Measurements from ENCODE around the gene LCN9. TPM values are rescaled to one million over a fixed set of nuclear protein-coding genes. Genes with fewer than 3 reads are reported as not detected.

LCN9 gene
- total and polyA plus RNA-seq, 2 of the 4 experiments (the other 2 are of a cell fraction), result not detected

DNA sequence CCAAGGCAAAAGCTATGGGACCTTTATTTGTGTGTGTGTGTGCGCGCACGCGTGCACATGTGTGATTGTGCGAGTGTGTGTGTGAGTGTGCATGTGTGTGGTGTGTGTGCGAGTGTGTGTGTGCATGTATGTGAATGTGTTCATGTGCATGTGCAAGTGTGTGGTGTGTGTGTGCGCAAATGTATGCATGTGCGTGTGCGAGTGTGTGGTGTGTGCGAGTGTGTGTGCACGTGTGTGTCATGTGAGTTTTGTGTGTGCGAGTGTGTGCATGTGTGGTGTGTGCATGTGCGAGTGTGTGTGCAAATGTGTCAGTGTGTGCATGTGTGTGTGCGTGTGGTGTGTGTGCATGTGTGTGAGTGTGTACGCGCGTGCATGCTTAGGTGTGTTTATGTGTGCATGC is 12.7 kb upstream of the LCN9 start:
- no peaks in the 10 kb centered on the region for H3K4me1 ChIP-seq (ENCODE audit: control insufficient read depth, insufficient read depth, low read length)
- dilution Hi-C loops (cut with HindIII; ENCODE audit: low sequenced_read_pairs, unreplicated experiment) (no loop called here), intact Hi-C loops (cut with micrococcal nuclease) (no loop called here), in situ Hi-C loops (cut with MboI; ENCODE audit: low sequenced_read_pairs) (no loop called here)
- no peak overlapping the region for H2BK5ac ChIP-seq (ENCODE audit: low read depth, low read length, poor library complexity, severe bottlenecking)
- no peak overlapping the region for H3K27ac ChIP-seq (ENCODE audit: insufficient read depth, low read length)
- H2BK20ac ChIP-seq (ENCODE audit: low read depth, low read length), result no peak overlapping the region
- POLR2A ChIA-PET (ENCODE audit: unreplicated experiment), result no interaction called here
- DNase-seq (no peak), ATAC-seq (ENCODE audit: low read depth) (no peak)
- no peak overlapping the region for H3K4me3 ChIP-seq (ENCODE audit: insufficient read depth, low read depth, low read length)
- peak overlapping the region; percentile 23 for H2AFZ ChIP-seq (replicated peaks; ENCODE audit: low read length, poor library complexity)
- CTCF ChIA-PET, result no interaction called here
- no peaks in the 10 kb centered on the region for H4K20me1 ChIP-seq (ENCODE audit: insufficient read depth, low read length)
- BruUV-seq (replicated peaks), result no TSS peak
- H3K36me3 ChIP-seq (ENCODE audit: control insufficient read depth, insufficient read depth, low read length), result no peaks in the 10 kb centered on the region
- peaks cover 19% of the 10 kb centered on the region for H3K9me3 ChIP-seq (ENCODE audit: control insufficient read depth, insufficient read depth, low read length)
- TF ChIP-seq MAFK (IDR thresholded peaks at IDR 0.05; ENCODE audit: low read depth, low read length) (no peak), NFE2L2 (IDR thresholded peaks at IDR 0.05; ENCODE audit: low read depth, low read length) (no peak), POLR2A (IDR thresholded peaks at IDR 0.05; ENCODE audit: low read depth, low read length) (no peak), SMC3 (IDR thresholded peaks at IDR 0.05; ENCODE audit: low read depth, low read length) (no peak), RCOR1 (IDR thresholded peaks at IDR 0.05; ENCODE audit: insufficient replicate concordance, low read length) (no peak), RAD21 (IDR thresholded peaks at IDR 0.05; ENCODE audit: low read length) (no peak), CEBPB (IDR thresholded peaks at IDR 0.05; ENCODE audit: low read depth, low read length) (no peak), RFX5 (IDR thresholded peaks at IDR 0.05; ENCODE audit: low read depth, low read length) (no peak), CTCF (conservative IDR thresholded peaks at IDR 0.05; ENCODE audit: low read depth, low read length) (no peak), CHD1 (IDR thresholded peaks at IDR 0.05; ENCODE audit: low read depth, low read length) (no peak), BHLHE40 (IDR thresholded peaks at IDR 0.05; ENCODE audit: low read depth, low read length) (no peak)
- TF ChIP-seq, protein P1, sequence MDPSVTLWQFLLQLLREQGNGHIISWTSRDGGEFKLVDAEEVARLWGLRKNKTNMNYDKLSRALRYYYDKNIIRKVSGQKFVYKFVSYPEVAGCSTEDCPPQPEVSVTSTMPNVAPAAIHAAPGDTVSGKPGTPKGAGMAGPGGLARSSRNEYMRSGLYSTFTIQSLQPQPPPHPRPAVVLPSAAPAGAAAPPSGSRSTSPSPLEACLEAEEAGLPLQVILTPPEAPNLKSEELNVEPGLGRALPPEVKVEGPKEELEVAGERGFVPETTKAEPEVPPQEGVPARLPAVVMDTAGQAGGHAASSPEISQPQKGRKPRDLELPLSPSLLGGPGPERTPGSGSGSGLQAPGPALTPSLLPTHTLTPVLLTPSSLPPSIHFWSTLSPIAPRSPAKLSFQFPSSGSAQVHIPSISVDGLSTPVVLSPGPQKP (IDR thresholded peaks at IDR 0.05; ENCODE audit: borderline replicate concordance, low read depth, low read length), result no peak
- TF ChIP-seq, protein P2, sequence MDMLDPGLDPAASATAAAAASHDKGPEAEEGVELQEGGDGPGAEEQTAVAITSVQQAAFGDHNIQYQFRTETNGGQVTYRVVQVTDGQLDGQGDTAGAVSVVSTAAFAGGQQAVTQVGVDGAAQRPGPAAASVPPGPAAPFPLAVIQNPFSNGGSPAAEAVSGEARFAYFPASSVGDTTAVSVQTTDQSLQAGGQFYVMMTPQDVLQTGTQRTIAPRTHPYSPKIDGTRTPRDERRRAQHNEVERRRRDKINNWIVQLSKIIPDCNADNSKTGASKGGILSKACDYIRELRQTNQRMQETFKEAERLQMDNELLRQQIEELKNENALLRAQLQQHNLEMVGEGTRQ (IDR thresholded peaks at IDR 0.05; ENCODE audit: low read depth, low read length), result no peak
- no peak overlapping the region for H3K4ac ChIP-seq (ENCODE audit: low read depth, low read length)
- no peak overlapping the region for H3K14ac ChIP-seq (replicated peaks; ENCODE audit: low read depth, low read length)
- no peak overlapping the region for H4K5ac ChIP-seq (ENCODE audit: low read depth, low read length)
- no peak overlapping the region for H3K9ac ChIP-seq (ENCODE audit: low read depth, low read length)
- no peak overlapping the region for H3K56ac ChIP-seq (ENCODE audit: extremely low read depth, insufficient read depth, low read length)
- H2AK5ac ChIP-seq (ENCODE audit: low read depth, low read length), result no peak overlapping the region
- no peak overlapping the region for H2BK15ac ChIP-seq (ENCODE audit: low read depth, low read length)
- no peaks in the 10 kb centered on the region for H3K9me1 ChIP-seq (ENCODE audit: insufficient read depth, low read length)
- no peak overlapping the region for H3K23ac ChIP-seq (ENCODE audit: low read depth, low read length)
- WGBS, 2 experiments (ENCODE audit: extremely low coverage in 2 of 2, insufficient read length in 1 of 2), result 84% methylated on average over 13 of the region's 17 CpGs; no CpG with 5 or more reads in 1 of the 2 experiments
- no peak overlapping the region for H3K18ac ChIP-seq (ENCODE audit: low read depth, low read length)
- no peak overlapping the region for H2BK120ac ChIP-seq (ENCODE audit: low read depth, low read length)
- no peaks in the 10 kb centered on the region for H3K79me1 ChIP-seq (ENCODE audit: low read depth in 1 of 2, low read length in 2 of 2)
- H2AK9ac ChIP-seq (replicated peaks; ENCODE audit: low read depth, low read length, poor library complexity), result no peak overlapping the region
- no peak overlapping the region for H3K4me2 ChIP-seq (ENCODE audit: low read depth, low read length)
- H4K8ac ChIP-seq (ENCODE audit: low read depth in 2 of 2, low read length in 2 of 2), result no peak overlapping the region
- H3K27me3 ChIP-seq (ENCODE audit: control insufficient read depth, insufficient read depth, low read length), result no peaks in the 10 kb centered on the region
- H4K91ac ChIP-seq (ENCODE audit: insufficient read depth, low read depth, low read length), result no peak overlapping the region
